Ovary (tissue), 3 donors: ENCODE measurements around the gene PSME1.

ENCODE experiments used
- CTCF ChIP-seq, 3 donors: fragments of 450-650 bp in 2 of 3; fragments of 200-600 bp in 1 of 3; IDR thresholded peaks; one replicate each; pipeline versions ENCODE4 v1.5.1 to v1.8.0; 2016 to 2022; ENCODE audit warnings: antibody characterized with exemption in 3 of 3, mild to moderate bottlenecking in 1 of 3
- EP300 ChIP-seq: sonication (generic); formaldehyde crosslinking; IDR thresholded peaks from one replicate; pipeline ENCODE4 v1.6.1; 2017; ENCODE audit warnings: antibody characterized with exemption
- donor health status: DM: no; HTN: no; CAD: no.

GRCh38 chr14:24096545-24097181 is 39.3 kb upstream of the PSME1 start:
- no peak for TF ChIP-seq CTCF (IDR thresholded peaks at IDR 0.05)
- TF ChIP-seq EP300: no peak
